ENCODE measurements around the gene LRRTM4.
A peak's percentile ranks its signal among the peaks of the same experiment; 100 is the strongest.

The LRRTM4 gene

GRCh38 chr2:76862901-76863300, 659.3 kb downstream of the LRRTM4 start:
- DNase-seq (ENCODE audit: low read depth), result no peak
- no peak for TF ChIP-seq CTCF (IDR thresholded peaks at IDR 0.05; ENCODE audit: insufficient read depth, low read depth, low read length, missing control alignments)
- no peak overlapping the region for H3K4me3 ChIP-seq (ENCODE audit: low read depth, low read length)

- no peak overlapping the region for H3K4me3 ChIP-seq (ENCODE audit: low read depth, low read length)
- DNase-seq (ENCODE audit: low read depth), result peak; percentile 27
- TF ChIP-seq CTCF (IDR thresholded peaks at IDR 0.05; ENCODE audit: insufficient read depth, low read depth, low read length, missing control alignments), result no peak
Observed at GRCh38 chr2:76861708-76862107, 660.5 kb downstream of the LRRTM4 start.

GRCh38 chr2:76851000-76851399, 671.2 kb downstream of the LRRTM4 start:
- DNase-seq (ENCODE audit: low read depth), result no peak
- no peak overlapping the region for H3K4me3 ChIP-seq (ENCODE audit: low read depth, low read length)
- TF ChIP-seq CTCF (IDR thresholded peaks at IDR 0.05; ENCODE audit: insufficient read depth, low read depth, low read length, missing control alignments), result no peak

GRCh38 chr2:76849086-76849485, 673.1 kb downstream of the LRRTM4 start:
- H3K4me3 ChIP-seq (ENCODE audit: low read depth, low read length), result no peak overlapping the region
- no peak for TF ChIP-seq CTCF (IDR thresholded peaks at IDR 0.05; ENCODE audit: insufficient read depth, low read depth, low read length, missing control alignments)
- DNase-seq (ENCODE audit: low read depth), result no peak

GRCh38 chr2:76839826-76840225, 682.4 kb downstream of the LRRTM4 start:
- no peak for TF ChIP-seq CTCF (IDR thresholded peaks at IDR 0.05; ENCODE audit: insufficient read depth, low read depth, low read length, missing control alignments)
- no peak for DNase-seq (ENCODE audit: low read depth)
- H3K4me3 ChIP-seq (ENCODE audit: low read depth, low read length), result no peak overlapping the region

GRCh38 chr2:76829374-76830234, 692.6 kb downstream of the LRRTM4 start:
- H3K4me3 ChIP-seq (ENCODE audit: low read depth, low read length), result no peak overlapping the region
- no peak for TF ChIP-seq CTCF (IDR thresholded peaks at IDR 0.05; ENCODE audit: insufficient read depth, low read depth, low read length, missing control alignments)
- no peak for DNase-seq (ENCODE audit: low read depth)

GRCh38 chr2:76826691-76827090, 695.5 kb downstream of the LRRTM4 start:
- TF ChIP-seq CTCF (IDR thresholded peaks at IDR 0.05; ENCODE audit: insufficient read depth, low read depth, low read length, missing control alignments), result no peak
- DNase-seq (ENCODE audit: low read depth), result no peak
- no peak overlapping the region for H3K4me3 ChIP-seq (ENCODE audit: low read depth, low read length)
